Right atrium auricular region (tissue), 2 donors: ENCODE data around the gene EIF3F. TPM values are rescaled to one million over a fixed set of nuclear protein-coding genes. Genes with fewer than 3 reads are reported as not detected.

Experiments
- DNase-seq: peaks from one replicate; pipeline ENCODE4 v3.0.0-alpha.2; 2019; ENCODE audit warnings: low spot score
- H3K27ac ChIP-seq, 2 donors: fragments of 200-600 bp; sonication (generic); 1 replicate in 1 of 2; 2 replicates in 1 of 2; pipeline ENCODE4 v1.5.1; 2016 to 2019
- H3K27me3 ChIP-seq, 2 donors: fragments of 200-600 bp; sonication (generic); one replicate each; pipeline versions ENCODE4 v1.5.1 to v1.6.0; 2017 to 2019
- H3K36me3 ChIP-seq: fragments of 200-600 bp; sonication (generic); one replicate; pipeline ENCODE4 v1.5.1; 2016
- H3K4me1 ChIP-seq, 2 donors: fragments of 200-600 bp; sonication (generic); one replicate each; pipeline versions ENCODE4 v1.5.1 to v1.6.0; 2017 to 2019
- H3K4me3 ChIP-seq, 2 donors: fragments of 200-600 bp; sonication (generic); 1 replicate in 1 of 2; 2 replicates in 1 of 2; pipeline ENCODE4 v1.5.1; 2017 to 2019; ENCODE audit warnings: mild to moderate bottlenecking in 1 of 2, moderate library complexity in 1 of 2
- H3K9me3 ChIP-seq, 2 donors: fragments of 200-600 bp; sonication (generic); one replicate each; pipeline ENCODE4 v1.5.1; 2019
- CTCF ChIP-seq, 2 donors: fragments of 200-600 bp; sonication (generic); IDR thresholded peaks; one replicate each; pipeline ENCODE4 v1.5.1; 2019; ENCODE audit warnings: antibody characterized with exemption in 2 of 2
- total RNA-seq, 2 donors: library from RNA; depleted of rRNA; stranded (reverse); fragments of >200 nt; gene quantifications; one replicate each; pipeline ENCODE4 v1.1.0, GENCODE V29; 2016

The EIF3F gene
- total RNA-seq, 2 donors from 2014 or later, result 114 to 169 TPM

- Histone ChIP-seq H3K27me3 (no peaks in the 10 kb centered on the region), H3K9me3 (no peaks in the 10 kb centered on the region), H3K27ac (no peak overlapping the region), H3K36me3 (no peaks in the 10 kb centered on the region), H3K4me3 (no peak overlapping the region), H3K4me1 (peaks cover 0 to 13% of the 10 kb centered on the region in 2 donors)
- DNase-seq, result peak; percentile 42
- TF ChIP-seq CTCF (IDR thresholded peaks at IDR 0.05), result no peak
Observed at GRCh38 chr11:8031248-8032115, 44.3 kb downstream of the EIF3F start.

- no peak for TF ChIP-seq CTCF (IDR thresholded peaks at IDR 0.05)
- no peak overlapping the region for H3K4me3 ChIP-seq
- no peaks in the 10 kb centered on the region for H3K36me3 ChIP-seq
- DNase-seq, result peak; percentile 57
- no peak overlapping the region for H3K27ac ChIP-seq
- no peaks in the 10 kb centered on the region for H3K27me3 ChIP-seq
- H3K4me1 ChIP-seq, result peaks cover 0 to 13% of the 10 kb centered on the region in 2 donors
- no peaks in the 10 kb centered on the region for H3K9me3 ChIP-seq
Observed at GRCh38 chr11:8032122-8032521, 45.0 kb downstream of the EIF3F start.

GRCh38 chr11:8032576-8033304 lies 45.6 kb downstream of the EIF3F start:
- TF ChIP-seq CTCF (IDR thresholded peaks at IDR 0.05), result no peak
- H3K27ac ChIP-seq, result no peak overlapping the region
- peaks cover 0 to 13% of the 10 kb centered on the region in 2 donors for H3K4me1 ChIP-seq
- no peaks in the 10 kb centered on the region for H3K9me3 ChIP-seq
- no peaks in the 10 kb centered on the region for H3K36me3 ChIP-seq
- no peaks in the 10 kb centered on the region for H3K27me3 ChIP-seq
- H3K4me3 ChIP-seq, result no peak overlapping the region
- DNase-seq, result peak; percentile 36

- Histone ChIP-seq H3K36me3 (no peaks in the 10 kb centered on the region), H3K9me3 (no peaks in the 10 kb centered on the region), H3K27ac (no peak overlapping the region), H3K27me3 (no peaks in the 10 kb centered on the region), H3K4me3 (no peak overlapping the region), H3K4me1 (peaks cover 0 to 13% of the 10 kb centered on the region in 2 donors)
- peak; percentile 91 for DNase-seq
- TF ChIP-seq CTCF (IDR thresholded peaks at IDR 0.05), result peak; percentile 88 to 95
Observed at GRCh38 chr11:8033305-8034105, 46.4 kb downstream of the EIF3F start.

GRCh38 chr11:8034106-8034585 lies 47.0 kb downstream of the EIF3F start:
- Histone ChIP-seq H3K4me1 (peaks cover 0 to 13% of the 10 kb centered on the region in 2 donors), H3K4me3 (no peak overlapping the region), H3K27ac (no peak overlapping the region), H3K36me3 (no peaks in the 10 kb centered on the region), H3K27me3 (no peaks in the 10 kb centered on the region), H3K9me3 (no peaks in the 10 kb centered on the region)
- peak; percentile 57 for DNase-seq
- TF ChIP-seq CTCF (IDR thresholded peaks at IDR 0.05), result no peak
